ENCODE results near the gene HNF4A.

DNA sequence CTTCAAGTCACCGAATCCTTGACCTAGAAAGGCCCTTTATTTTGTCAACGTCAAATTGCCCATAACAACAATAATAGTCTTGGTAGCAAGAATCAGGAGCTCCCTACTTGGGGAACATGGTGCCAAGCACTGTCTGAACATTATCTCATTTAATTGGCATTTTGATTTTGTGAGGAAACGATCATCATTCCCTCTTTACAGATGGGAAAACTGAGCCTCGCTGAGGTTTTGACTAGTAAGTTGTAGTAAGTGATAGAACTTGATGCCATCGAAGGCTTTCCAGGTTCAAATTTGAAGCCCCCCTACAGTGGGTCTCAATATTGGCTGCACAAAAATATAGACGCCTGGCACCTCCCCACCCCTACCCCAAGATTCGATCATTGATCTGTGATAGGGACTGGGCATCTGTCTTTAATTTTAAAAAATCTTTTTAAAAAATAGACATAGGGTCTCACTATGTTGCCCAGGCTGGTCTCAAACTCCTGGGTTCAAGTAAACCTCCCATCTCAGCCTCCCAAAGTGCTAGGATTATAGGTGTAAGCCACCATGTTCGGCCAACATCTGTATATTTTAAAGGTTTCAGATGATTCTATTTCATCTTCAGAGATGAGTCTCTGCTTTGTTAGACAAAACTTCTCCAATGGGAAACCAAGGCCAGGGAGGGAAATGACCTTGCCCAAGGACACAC, 36.7 kb downstream of the HNF4A start:
- TF ChIP-seq, protein P1, sequence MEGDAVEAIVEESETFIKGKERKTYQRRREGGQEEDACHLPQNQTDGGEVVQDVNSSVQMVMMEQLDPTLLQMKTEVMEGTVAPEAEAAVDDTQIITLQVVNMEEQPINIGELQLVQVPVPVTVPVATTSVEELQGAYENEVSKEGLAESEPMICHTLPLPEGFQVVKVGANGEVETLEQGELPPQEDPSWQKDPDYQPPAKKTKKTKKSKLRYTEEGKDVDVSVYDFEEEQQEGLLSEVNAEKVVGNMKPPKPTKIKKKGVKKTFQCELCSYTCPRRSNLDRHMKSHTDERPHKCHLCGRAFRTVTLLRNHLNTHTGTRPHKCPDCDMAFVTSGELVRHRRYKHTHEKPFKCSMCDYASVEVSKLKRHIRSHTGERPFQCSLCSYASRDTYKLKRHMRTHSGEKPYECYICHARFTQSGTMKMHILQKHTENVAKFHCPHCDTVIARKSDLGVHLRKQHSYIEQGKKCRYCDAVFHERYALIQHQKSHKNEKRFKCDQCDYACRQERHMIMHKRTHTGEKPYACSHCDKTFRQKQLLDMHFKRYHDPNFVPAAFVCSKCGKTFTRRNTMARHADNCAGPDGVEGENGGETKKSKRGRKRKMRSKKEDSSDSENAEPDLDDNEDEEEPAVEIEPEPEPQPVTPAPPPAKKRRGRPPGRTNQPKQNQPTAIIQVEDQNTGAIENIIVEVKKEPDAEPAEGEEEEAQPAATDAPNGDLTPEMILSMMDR (IDR thresholded peaks at IDR 0.05; ENCODE audit: low read depth, low read length): no peak
- TF ChIP-seq MYC (IDR thresholded peaks at IDR 0.05; ENCODE audit: low read depth, low read length): no peak

Measured in NB4 (cell line).